ENCODE data around the gene CRB2.

CRB2 gene

DNA sequence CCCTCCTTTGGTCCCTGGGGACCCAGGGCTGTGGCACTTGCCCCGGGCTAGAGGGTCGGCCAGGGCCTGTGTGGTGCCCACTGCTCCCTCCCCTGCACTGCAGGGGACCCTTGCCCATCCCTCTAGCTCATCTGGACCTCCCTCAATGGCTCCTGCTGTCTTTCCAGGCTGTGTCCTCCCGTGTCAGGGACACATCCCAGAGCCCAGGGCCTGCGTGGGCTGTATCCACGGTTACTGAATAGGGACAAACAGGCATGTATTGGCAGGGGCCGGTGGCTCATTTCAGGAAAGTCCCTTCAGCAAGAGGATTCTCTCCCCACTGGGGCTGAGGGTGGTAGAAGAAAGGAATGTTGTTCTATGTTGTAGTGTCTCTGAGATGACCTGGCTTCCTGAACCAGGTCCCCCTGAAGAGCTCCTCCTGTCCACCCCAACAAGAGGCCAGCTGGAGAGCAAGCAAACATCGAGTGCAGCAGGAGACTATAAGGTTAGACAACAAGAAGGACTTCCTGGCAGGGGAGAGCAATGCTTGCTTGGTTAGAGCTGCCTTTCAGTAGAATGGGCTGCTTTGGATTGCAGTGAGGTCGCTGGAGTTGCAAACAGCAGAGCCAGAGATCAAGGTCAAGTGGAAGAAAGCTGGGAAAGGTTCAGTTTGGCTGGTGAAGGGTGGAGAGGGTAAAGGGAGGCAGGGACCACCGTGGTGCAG is 1.0 kb upstream of the CRB2 start:
- no peaks in the 10 kb centered on the region for H3K79me2 ChIP-seq (ENCODE audit: low read length)
- H3K27me3 ChIP-seq (replicated peaks; ENCODE audit: insufficient read depth, low read length), result no peaks in the 10 kb centered on the region
- peaks cover 15% of the 10 kb centered on the region for H3K4me1 ChIP-seq (ENCODE audit: low read length)
- H3K4me3 ChIP-seq (ENCODE audit: low read length), result no peak overlapping the region
- DNase-seq, result no peak
- H2AFZ ChIP-seq (ENCODE audit: low read length), result no peak overlapping the region
- H4K20me1 ChIP-seq (ENCODE audit: insufficient read depth, low read length), result no peaks in the 10 kb centered on the region
- no peak overlapping the region for H3K9ac ChIP-seq (ENCODE audit: low read length)
- H3K9me3 ChIP-seq (replicated peaks; ENCODE audit: insufficient read depth, low read length), result no peaks in the 10 kb centered on the region
- no peaks in the 10 kb centered on the region for H3F3A ChIP-seq (ENCODE audit: insufficient read depth, low read length)
- no peaks in the 10 kb centered on the region for H3K36me3 ChIP-seq (replicated peaks; ENCODE audit: insufficient read depth, low read length)
- no peak overlapping the region for H3K4me2 ChIP-seq (ENCODE audit: low read depth, low read length)
- H3K9me2 ChIP-seq (replicated peaks; ENCODE audit: insufficient read depth, low read length), result no peaks in the 10 kb centered on the region
- H3K27ac ChIP-seq (ENCODE audit: low read length), result no peak overlapping the region
- no peak for TF ChIP-seq EZH2phosphoT487 (IDR thresholded peaks at IDR 0.05; ENCODE audit: low read length)

- no peaks in the 10 kb centered on the region for H3K27me3 ChIP-seq (replicated peaks; ENCODE audit: insufficient read depth, low read length)
- H3F3A ChIP-seq (ENCODE audit: insufficient read depth, low read length), result no peaks in the 10 kb centered on the region
- H3K36me3 ChIP-seq (replicated peaks; ENCODE audit: insufficient read depth, low read length), result no peaks in the 10 kb centered on the region
- no peaks in the 10 kb centered on the region for H3K9me2 ChIP-seq (replicated peaks; ENCODE audit: insufficient read depth, low read length)
- H3K9me3 ChIP-seq (replicated peaks; ENCODE audit: insufficient read depth, low read length), result no peaks in the 10 kb centered on the region
- H3K4me1 ChIP-seq (ENCODE audit: low read length), result peaks cover 17% of the 10 kb centered on the region
- H3K27ac ChIP-seq (ENCODE audit: low read length), result no peak overlapping the region
- TF ChIP-seq EZH2 (optimal IDR thresholded peaks at IDR 0.05; ENCODE audit: low read depth, low read length), result no peak
- TF ChIP-seq, protein P1, sequence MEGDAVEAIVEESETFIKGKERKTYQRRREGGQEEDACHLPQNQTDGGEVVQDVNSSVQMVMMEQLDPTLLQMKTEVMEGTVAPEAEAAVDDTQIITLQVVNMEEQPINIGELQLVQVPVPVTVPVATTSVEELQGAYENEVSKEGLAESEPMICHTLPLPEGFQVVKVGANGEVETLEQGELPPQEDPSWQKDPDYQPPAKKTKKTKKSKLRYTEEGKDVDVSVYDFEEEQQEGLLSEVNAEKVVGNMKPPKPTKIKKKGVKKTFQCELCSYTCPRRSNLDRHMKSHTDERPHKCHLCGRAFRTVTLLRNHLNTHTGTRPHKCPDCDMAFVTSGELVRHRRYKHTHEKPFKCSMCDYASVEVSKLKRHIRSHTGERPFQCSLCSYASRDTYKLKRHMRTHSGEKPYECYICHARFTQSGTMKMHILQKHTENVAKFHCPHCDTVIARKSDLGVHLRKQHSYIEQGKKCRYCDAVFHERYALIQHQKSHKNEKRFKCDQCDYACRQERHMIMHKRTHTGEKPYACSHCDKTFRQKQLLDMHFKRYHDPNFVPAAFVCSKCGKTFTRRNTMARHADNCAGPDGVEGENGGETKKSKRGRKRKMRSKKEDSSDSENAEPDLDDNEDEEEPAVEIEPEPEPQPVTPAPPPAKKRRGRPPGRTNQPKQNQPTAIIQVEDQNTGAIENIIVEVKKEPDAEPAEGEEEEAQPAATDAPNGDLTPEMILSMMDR (IDR thresholded peaks at IDR 0.05; ENCODE audit: low read length), result no peak
- TF ChIP-seq EZH2phosphoT487 (IDR thresholded peaks at IDR 0.05; ENCODE audit: low read length), result no peak
- H3K4me3 ChIP-seq (ENCODE audit: low read length), result no peak overlapping the region
- DNase-seq, result no peak
- H3K79me2 ChIP-seq (ENCODE audit: low read length), result no peaks in the 10 kb centered on the region
- H3K4me2 ChIP-seq (ENCODE audit: low read depth, low read length), result no peak overlapping the region
- H2AFZ ChIP-seq (ENCODE audit: low read length), result no peak overlapping the region
- H4K20me1 ChIP-seq (ENCODE audit: insufficient read depth, low read length), result no peaks in the 10 kb centered on the region
- H3K9ac ChIP-seq (ENCODE audit: low read length), result no peak overlapping the region
Measured at GRCh38 chr9:123356851-123357742, 1.1 kb downstream of the CRB2 start.

DNA sequence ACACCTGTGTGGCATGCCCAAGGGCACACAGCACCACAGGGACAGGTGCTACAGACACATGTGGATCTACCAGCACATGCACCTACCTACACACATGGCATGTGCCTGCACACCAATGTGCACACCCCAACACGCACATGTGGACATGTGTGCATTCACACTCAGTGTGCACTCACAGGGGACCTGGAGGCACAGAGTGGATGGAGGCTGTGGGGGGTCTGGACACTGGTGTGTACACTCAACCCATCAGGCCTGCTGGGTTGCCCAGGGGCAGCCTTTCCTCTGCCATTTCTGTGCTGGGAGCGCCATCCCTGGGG is 1.7 kb downstream of the CRB2 start:
- no peaks in the 10 kb centered on the region for H3K9me2 ChIP-seq (replicated peaks; ENCODE audit: insufficient read depth, low read length)
- H3K79me2 ChIP-seq (ENCODE audit: low read length), result no peaks in the 10 kb centered on the region
- no peaks in the 10 kb centered on the region for H3F3A ChIP-seq (ENCODE audit: insufficient read depth, low read length)
- H3K4me3 ChIP-seq (ENCODE audit: low read length), result no peak overlapping the region
- H3K4me2 ChIP-seq (ENCODE audit: low read depth, low read length), result no peak overlapping the region
- no peak overlapping the region for H3K9ac ChIP-seq (ENCODE audit: low read length)
- H3K27me3 ChIP-seq (replicated peaks; ENCODE audit: insufficient read depth, low read length), result no peaks in the 10 kb centered on the region
- no peak overlapping the region for H2AFZ ChIP-seq (ENCODE audit: low read length)
- H3K36me3 ChIP-seq (replicated peaks; ENCODE audit: insufficient read depth, low read length), result no peaks in the 10 kb centered on the region
- no peak for DNase-seq
- peaks cover 17% of the 10 kb centered on the region for H3K4me1 ChIP-seq (ENCODE audit: low read length)
- TF ChIP-seq, protein P1 (IDR thresholded peaks at IDR 0.05; ENCODE audit: low read length), result no peak
- TF ChIP-seq EZH2 (optimal IDR thresholded peaks at IDR 0.05; ENCODE audit: low read depth, low read length), result no peak
- TF ChIP-seq EZH2phosphoT487 (IDR thresholded peaks at IDR 0.05; ENCODE audit: low read length), result no peak
- H4K20me1 ChIP-seq (ENCODE audit: insufficient read depth, low read length), result no peaks in the 10 kb centered on the region
- no peaks in the 10 kb centered on the region for H3K9me3 ChIP-seq (replicated peaks; ENCODE audit: insufficient read depth, low read length)
- no peak overlapping the region for H3K27ac ChIP-seq (ENCODE audit: low read length)

All from MM.1S (cell line).